ENCODE data around the gene MYH14.

Gene MYH14

GRCh38 chr19:50202962-50203280 lies 501 bp upstream of the MYH14 start:
- no peak for TF ChIP-seq POLR2A (IDR thresholded peaks at IDR 0.05; ENCODE audit: low read length)
- no peak for TF ChIP-seq GATA1 (IDR thresholded peaks at IDR 0.05; ENCODE audit: low read depth, low read length)
- no peak for DNase-seq

GRCh38 chr19:50204081-50204428 lies 633 bp downstream of the MYH14 start:
- TF ChIP-seq GATA1 (IDR thresholded peaks at IDR 0.05; ENCODE audit: low read depth, low read length) (no peak), POLR2A (IDR thresholded peaks at IDR 0.05; ENCODE audit: low read length) (no peak)

GRCh38 chr19:50204811-50205675 lies 1.6 kb downstream of the MYH14 start:
- no peak for TF ChIP-seq GATA1 (IDR thresholded peaks at IDR 0.05; ENCODE audit: low read depth, low read length)
- TF ChIP-seq POLR2A (IDR thresholded peaks at IDR 0.05; ENCODE audit: low read length): no peak
- no peak for DNase-seq

More at GRCh38 chr19:50204081-50204428, 633 bp downstream of the MYH14 start:
- no peak for DNase-seq

- no peak for DNase-seq
- TF ChIP-seq GATA1 (IDR thresholded peaks at IDR 0.05; ENCODE audit: low read depth, low read length) (no peak), POLR2A (IDR thresholded peaks at IDR 0.05; ENCODE audit: low read length) (no peak)
Measured at GRCh38 chr19:50205681-50206138, 2.3 kb downstream of the MYH14 start.

GRCh38 chr19:50206191-50206590 lies 2.8 kb downstream of the MYH14 start:
- TF ChIP-seq POLR2A (IDR thresholded peaks at IDR 0.05; ENCODE audit: low read length): no peak
- no peak for TF ChIP-seq GATA1 (IDR thresholded peaks at IDR 0.05; ENCODE audit: low read depth, low read length)
- DNase-seq: no peak

GRCh38 chr19:50207730-50208129 lies 4.3 kb downstream of the MYH14 start:
- DNase-seq: no peak
- TF ChIP-seq GATA1 (IDR thresholded peaks at IDR 0.05; ENCODE audit: low read depth, low read length): no peak
- no peak for TF ChIP-seq POLR2A (IDR thresholded peaks at IDR 0.05; ENCODE audit: low read length)

GRCh38 chr19:50209131-50209530 lies 5.7 kb downstream of the MYH14 start:
- DNase-seq: no peak
- TF ChIP-seq POLR2A (IDR thresholded peaks at IDR 0.05; ENCODE audit: low read length) (no peak), GATA1 (IDR thresholded peaks at IDR 0.05; ENCODE audit: low read depth, low read length) (no peak)

- TF ChIP-seq GATA1 (IDR thresholded peaks at IDR 0.05; ENCODE audit: low read depth, low read length) (no peak), POLR2A (IDR thresholded peaks at IDR 0.05; ENCODE audit: low read length) (no peak)
Measured at GRCh38 chr19:50210425-50210824, 7.0 kb downstream of the MYH14 start.

GRCh38 chr19:50213925-50214324 lies 10.5 kb downstream of the MYH14 start:
- no peak for TF ChIP-seq POLR2A (IDR thresholded peaks at IDR 0.05; ENCODE audit: low read length)
- no peak for TF ChIP-seq GATA1 (IDR thresholded peaks at IDR 0.05; ENCODE audit: low read depth, low read length)
- DNase-seq: no peak

More at GRCh38 chr19:50210425-50210824, 7.0 kb downstream of the MYH14 start:
- DNase-seq: no peak

- DNase-seq: no peak
- TF ChIP-seq GATA1 (IDR thresholded peaks at IDR 0.05; ENCODE audit: low read depth, low read length) (no peak), POLR2A (IDR thresholded peaks at IDR 0.05; ENCODE audit: low read length) (no peak)
Measured at GRCh38 chr19:50214699-50215543, 11.5 kb downstream of the MYH14 start.

- DNase-seq: no peak
- TF ChIP-seq GATA1 (IDR thresholded peaks at IDR 0.05; ENCODE audit: low read depth, low read length) (no peak), POLR2A (IDR thresholded peaks at IDR 0.05; ENCODE audit: low read length) (no peak)
Measured at GRCh38 chr19:50215820-50216219, 12.4 kb downstream of the MYH14 start.

GRCh38 chr19:50221087-50221486 lies 17.7 kb downstream of the MYH14 start:
- DNase-seq: no peak
- TF ChIP-seq GATA1 (IDR thresholded peaks at IDR 0.05; ENCODE audit: low read depth, low read length) (no peak), POLR2A (IDR thresholded peaks at IDR 0.05; ENCODE audit: low read length) (no peak)

GRCh38 chr19:50222691-50223438 lies 19.4 kb downstream of the MYH14 start:
- TF ChIP-seq POLR2A (IDR thresholded peaks at IDR 0.05; ENCODE audit: low read length) (no peak), GATA1 (IDR thresholded peaks at IDR 0.05; ENCODE audit: low read depth, low read length) (no peak)
- DNase-seq: no peak

GRCh38 chr19:50223439-50223716 lies 20.0 kb downstream of the MYH14 start:
- DNase-seq: no peak
- TF ChIP-seq GATA1 (IDR thresholded peaks at IDR 0.05; ENCODE audit: low read depth, low read length): no peak
- TF ChIP-seq POLR2A (IDR thresholded peaks at IDR 0.05; ENCODE audit: low read length): no peak
